NT2/D1 (cell line): ENCODE results near the gene RPS6KA6.

Source experiments
- SUZ12 ChIP-seq: IDR thresholded peaks from 2 replicates; pipeline ENCODE4 v1.6.1; 2011; ENCODE audit not compliant: insufficient read length, insufficient read depth; ENCODE audit errors: extremely low read depth
- YY1 ChIP-seq: IDR thresholded peaks from 2 replicates; pipeline ENCODE4 v1.6.1; 2011; ENCODE audit not compliant: insufficient read length, insufficient read depth
- ZNF274 ChIP-seq: IDR thresholded peaks from 2 replicates; pipeline ENCODE4 v1.6.1; 2011; ENCODE audit warnings: mild to moderate bottlenecking, low read depth, low read length

DNA sequence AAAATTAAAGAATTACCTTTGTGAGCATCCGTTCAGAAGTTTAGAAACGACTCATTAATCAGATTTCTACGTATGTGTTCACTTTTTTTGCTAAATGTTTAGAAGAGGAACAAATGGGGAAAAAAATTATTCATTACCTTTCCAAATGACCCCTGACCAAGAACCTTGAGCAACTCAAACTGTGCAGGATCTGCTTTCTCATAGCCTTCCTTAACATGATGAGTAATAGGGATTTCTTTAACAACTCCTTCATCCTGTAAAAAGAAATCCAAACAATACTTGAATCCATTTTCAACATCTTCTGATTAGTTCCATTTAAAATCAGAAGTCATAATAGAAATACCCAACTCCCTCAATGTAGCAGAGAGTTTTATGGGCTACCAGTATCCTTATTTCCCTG lies 32.1 kb downstream of the RPS6KA6 start:
- TF ChIP-seq ZNF274 (no peak), SUZ12 (no peak), YY1 (no peak)
